ENCODE data around the gene DIDO1.
A peak's percentile ranks its signal among the peaks of the same experiment; 100 is the strongest.
"Not testable (repeated sequence)": the region's sequence is repeated elsewhere in the genome, so short reads cannot be mapped to it uniquely, and the experiment has no call there.

The DIDO1 gene

DNA sequence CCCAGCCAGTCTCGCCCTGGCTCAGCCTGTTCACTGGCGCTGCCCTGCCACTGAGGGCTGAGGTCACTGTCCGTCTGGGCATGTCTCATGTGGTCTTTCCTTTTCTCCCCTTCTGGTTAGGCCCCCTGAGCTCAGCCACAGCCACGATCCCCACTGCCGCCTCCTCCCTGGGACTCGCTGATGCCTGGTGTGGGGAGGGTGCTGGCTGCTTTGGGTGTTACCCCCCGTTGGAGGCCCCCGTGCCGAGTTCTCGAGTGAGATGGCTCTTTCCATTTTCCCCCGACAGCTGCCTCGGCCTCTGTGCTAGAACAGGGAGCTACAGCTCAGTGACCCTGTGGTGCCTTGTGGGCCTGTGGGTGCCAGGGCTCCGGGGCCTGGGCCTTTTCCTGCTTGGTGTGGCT, 49.8 kb downstream of the DIDO1 start:
- DNase-seq: no peak

DNA sequence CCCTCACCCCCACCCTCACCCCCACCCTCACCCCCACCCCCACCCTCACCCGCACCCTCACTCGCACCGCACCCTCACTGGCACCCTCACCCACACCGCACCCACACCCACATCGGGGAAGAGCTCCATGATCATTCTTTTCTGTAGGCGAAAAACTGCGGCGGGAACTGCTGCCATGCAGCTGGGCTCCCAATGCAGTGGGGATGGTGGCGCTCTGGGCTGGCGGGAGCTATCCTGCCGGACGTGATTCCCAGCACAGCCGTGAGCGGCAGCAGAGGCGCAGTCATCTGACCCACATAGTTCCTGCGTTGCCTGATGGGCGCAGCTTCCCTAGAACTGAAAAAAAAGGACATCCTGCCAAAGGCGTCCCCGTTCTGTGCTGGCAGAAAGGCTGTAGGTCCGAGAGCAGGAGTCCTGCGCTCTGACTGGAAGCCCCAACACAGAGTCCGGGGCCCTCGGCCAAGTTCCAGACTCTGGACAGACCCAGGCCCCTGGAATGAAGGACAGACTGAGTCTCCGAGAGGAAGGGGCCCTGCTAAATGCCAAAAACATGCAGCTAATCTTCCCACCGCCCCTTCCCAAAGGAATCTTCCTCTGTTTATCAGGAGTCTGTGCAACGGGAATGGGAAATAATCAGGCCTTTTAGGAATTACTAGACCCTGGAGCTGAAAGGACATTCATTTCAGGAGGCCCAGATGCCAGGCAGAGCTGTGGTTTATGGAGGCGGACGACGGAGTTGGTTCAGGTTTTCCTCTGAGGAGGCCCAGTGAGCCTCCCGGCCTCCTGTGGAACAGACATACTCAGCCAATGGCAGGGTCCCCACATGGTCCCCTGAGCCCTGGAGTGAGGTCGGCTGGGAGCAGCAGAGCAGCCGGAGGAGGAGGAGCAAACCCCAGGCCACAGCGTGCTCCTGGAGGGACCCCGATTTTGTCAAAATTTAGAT, 50.6 kb downstream of the DIDO1 start:
- no peak for DNase-seq

DNA sequence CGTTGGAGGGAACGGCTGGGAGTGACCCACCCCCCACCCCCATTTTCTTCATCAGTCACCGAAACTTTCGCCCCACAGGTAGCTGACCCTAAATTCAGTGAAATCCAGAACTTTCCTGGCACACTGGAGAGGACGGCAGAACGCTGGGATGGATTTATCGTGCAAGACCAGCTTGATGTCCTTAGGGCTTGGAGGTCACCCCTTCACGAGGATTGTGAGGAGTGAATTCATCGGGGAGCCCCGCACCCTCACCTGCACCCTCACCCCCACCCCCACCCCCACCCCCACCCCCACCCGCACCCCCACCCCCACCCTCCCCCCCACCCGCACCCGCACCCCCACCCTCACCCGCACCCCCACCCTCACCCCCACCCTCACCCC, 51.4 kb downstream of the DIDO1 start:
- no peak for DNase-seq

DNA sequence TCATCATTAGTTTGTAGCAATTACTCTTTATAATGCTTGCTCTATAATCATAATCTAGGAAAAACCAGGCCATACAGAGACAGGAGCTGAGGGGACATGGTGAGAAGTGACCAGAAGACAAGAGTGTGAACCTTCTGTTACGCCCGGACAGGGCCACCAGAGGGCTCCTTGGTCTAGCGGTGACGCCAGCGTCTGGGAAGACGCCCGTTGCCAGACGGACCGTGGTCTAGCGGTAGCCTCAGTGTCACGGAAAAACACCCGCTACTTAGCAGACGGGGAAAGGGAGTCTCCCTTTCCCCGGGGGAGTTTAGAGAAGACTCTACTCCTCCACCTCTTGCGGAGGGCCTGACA, 52.6 kb downstream of the DIDO1 start:
- DNase-seq: peak; percentile 40 to 53

DNA sequence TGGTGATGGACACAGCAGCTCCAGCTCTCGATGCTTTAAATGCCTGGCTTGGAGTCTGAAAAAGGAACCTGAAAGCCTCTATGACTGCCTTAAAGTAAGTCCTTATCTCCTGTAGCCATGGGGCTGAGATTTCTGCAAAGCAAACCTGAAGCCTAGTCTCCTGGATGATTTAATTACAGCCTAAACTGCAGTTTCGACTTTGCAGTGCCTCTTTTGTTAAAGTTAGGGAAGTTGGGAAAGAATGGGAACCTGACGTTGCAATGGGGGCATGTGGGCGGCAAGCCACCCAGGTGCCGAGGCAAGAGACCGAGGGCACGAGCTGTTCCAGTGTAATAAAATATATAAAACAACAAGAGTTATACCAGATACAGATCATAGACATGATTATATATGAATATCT, 53.0 kb downstream of the DIDO1 start:
- no peak for DNase-seq

DNA sequence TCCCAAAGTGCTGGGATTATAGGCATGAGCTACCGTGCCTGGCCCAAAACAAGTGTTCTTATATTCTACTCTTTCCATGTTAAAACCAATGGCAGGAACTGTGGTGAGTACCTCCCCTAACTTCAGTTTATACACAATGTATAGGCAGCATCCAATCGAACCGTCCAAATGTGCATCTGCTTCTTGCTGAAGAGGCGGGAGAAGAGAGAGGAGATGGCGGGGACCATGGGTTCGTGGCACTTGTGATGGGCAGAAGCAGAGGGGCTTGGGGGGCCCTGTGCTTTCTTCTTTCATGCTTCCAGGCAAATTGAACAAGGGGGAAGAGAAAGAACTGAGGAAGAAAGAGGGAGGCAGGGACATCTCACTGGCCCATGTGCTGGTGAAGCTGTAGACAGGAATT, 53.4 kb downstream of the DIDO1 start:
- DNase-seq: no peak

DNA sequence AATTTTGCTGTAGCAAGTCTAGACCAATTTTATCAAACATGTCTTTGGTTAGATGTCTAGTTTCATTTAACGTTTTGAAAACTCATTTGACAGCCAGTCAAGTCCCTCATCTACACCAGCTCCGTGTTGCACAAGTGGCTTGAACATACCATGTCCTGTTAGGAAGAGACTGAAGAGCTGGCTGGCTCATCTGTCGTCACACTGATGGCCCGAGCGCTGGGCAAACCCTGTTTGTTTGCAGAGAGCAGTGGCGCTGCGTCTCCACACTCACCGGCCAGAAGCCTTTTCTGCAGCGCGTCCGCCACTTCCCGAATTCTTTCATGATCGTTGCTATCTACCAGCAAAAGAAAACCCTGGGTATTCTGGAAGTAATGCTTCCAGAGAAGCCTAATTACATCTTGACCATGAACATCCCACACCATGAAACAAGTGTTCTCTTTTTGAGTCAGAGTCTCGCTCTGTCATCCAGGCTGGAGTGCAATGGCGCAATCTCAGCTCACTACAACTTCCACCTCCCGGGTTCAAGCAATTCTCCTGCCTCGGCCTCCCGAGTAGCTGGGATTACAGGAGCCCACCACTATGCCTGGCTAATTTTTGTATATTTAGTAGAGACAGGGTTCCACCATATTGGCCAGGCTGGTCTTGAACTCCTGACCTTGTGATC, 54.0 kb downstream of the DIDO1 start:
- DNase-seq: no peak

DNA sequence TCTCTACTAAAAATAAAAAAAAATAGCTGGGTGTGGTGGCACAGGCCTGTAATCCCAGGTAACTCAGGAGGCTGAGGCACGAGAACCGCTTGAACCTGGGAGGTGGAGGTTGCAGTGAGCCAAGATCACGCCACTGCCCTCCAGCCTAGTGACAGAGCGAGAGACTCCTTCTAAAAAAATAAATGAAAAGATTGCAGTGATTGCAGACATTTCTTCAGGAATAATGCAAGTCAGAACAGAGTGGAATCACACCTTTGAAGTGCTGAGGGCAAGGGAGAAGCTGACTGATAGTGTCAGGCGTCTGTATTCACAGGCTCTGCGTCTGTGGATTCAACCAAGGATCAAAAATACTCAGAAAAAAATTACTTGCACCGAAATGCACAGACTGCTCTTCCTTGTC, 62.1 kb downstream of the DIDO1 start:
- no peak for DNase-seq

DNA sequence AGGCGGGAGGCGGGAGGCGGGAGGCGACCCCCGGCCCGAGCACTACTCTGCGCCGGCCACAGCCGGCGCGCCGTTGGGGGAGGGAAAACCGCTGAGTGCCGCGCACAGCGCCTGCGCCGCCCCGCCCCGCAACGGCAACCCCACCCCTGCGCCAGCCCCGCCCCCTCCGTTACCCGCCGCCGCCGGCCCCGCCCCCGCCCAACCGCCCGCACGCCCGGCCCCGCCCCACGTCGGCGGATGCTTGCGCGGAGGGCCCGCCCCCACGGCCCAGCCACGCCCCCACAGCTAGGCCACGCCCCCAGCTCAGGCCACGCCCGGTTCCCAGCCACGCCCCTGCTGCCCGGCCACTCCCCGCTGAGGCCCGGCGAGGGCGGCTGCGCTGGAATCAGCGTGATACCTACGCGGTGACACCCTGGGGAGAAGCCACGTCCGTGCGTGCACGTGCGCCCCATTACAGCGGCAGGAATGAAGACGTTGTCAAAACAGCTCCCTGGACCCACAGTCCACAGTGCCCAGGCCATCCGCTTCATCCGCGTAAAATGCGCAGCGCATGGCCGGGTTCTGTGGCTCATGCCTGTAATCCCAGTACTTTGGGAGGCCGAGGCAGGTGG, 64.5 kb downstream of the DIDO1 start, which contains the start of gene TCFL5:
TSS of gene TCFL5 (minus strand) at position 97 of the 611 bp plus-strand sequence. CDS start 152 bp downstream, outside the sequence.
- peak; percentile 91 to 93 for DNase-seq

DNA sequence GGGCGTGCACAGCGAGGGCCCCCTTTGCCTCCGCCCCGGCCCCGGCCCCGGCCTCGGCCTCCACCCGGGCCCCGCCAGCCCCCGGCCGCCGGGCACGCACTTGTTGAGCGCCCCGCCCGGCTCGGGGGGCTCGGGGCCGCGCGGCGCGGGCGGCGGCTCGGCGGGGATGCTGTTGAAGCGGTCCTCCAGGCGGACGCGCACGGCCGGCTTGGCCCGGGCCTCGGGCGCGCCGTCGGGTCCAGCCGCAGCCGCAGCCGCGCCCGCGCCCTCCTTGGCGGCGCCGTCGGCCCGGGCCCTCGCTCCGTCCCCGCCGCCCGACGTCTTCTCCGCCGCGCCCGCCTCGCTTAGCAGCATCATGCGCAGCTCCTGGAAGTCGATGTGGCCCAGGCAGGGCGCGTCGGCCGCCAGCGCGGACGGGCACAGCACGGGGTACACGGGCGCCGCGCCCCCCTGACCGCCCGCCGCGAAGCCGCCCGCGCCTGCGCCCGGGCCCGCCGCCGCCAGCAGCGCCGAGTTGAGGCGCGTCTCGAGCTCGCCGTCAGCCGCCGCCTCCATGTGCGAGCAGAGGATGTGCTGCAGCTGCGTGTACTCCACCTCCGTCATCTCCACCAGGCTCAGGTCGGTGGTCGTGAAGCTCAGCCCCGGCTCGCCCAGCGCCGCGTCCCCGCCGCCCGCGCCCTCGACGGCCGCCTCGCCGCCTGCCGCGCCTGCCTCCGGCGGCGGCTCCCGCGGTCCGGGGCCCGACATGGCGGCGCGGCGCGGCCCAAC, 65.2 kb downstream of the DIDO1 start:
- peak; percentile 34 to 42 for DNase-seq

DNA sequence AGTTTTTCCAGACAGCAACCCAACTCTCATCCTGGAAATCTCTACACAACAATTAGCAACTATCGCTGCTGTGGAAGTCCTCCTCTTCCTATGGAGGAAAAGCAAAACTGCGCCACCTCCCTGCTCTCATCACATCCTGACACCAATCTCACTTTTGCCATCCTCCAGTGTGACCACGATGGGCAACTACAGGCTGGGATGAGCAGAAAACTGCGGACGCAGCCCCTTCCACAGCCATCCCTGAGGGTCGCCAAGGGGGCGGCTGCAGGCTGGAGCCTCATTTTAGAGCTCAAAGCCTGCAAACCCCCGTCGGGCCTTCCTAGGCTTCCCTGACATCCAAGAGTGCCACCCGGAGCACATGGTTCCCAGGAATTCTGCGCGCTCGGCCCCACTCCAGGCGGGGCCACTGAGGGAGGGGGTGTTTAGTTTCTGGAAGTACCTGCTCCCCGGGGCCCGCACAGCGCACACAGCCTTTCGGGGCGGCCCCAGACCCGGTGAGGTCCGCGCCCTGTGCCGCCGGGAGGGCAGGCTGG, 65.8 kb downstream of the DIDO1 start:
- DNase-seq: no peak

DNA sequence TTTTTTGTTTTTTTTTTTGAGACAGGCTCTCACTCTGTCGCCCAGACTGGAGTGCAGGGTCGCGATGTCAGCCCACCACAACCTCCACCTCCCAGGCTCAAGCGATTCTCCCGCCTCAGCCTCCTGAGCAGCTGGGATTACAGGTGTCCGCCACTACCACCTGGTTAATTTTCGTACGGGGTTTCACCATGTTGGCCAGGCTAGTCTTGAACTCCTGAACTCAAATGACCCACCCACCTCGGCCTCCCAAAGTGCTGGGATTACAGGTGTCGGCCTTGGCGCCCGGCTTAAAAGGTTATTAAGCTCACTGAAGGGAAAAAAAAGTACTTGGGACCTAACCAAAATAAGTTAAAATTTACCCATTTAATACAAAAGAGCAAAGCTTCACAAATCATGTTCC, 66.6 kb downstream of the DIDO1 start:
- DNase-seq: no peak

DNA sequence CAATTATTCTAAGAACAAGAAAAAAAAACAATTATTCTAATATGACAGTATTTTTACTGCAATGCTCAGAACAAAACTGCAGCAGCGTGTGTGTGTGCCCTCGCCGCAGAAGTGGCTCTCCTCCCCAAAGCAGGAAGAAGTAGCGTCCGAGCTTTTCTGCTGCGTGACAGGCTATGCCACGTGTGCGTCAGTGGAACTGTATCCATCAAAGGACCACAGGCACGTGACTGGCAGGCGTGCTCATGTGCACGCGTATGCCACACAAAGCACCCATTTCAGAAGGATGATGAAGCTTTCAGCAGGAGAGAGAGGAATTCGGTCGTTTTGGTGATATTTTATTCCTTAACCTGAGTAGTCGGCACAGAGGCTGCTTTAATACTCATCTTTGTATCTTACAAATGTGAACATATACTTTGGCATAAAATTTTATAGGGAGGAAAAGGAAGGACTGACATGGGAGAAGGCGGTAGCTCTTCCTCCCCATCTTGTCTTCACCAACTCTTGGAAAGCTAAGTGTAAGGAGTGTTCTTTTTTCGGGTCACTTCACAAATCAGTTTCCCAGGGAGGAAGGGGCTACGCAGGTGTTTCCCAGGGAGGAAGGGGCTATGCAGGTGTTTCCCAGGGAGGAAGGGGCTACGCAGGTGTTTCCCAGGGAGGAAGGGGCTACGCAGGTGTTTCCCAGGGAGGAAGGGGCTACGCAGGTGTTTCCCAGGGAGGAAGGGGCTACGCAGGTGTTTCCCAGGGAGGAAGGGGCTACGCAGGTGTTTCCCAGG, 68.1 kb downstream of the DIDO1 start:
- no peak for DNase-seq

DNA sequence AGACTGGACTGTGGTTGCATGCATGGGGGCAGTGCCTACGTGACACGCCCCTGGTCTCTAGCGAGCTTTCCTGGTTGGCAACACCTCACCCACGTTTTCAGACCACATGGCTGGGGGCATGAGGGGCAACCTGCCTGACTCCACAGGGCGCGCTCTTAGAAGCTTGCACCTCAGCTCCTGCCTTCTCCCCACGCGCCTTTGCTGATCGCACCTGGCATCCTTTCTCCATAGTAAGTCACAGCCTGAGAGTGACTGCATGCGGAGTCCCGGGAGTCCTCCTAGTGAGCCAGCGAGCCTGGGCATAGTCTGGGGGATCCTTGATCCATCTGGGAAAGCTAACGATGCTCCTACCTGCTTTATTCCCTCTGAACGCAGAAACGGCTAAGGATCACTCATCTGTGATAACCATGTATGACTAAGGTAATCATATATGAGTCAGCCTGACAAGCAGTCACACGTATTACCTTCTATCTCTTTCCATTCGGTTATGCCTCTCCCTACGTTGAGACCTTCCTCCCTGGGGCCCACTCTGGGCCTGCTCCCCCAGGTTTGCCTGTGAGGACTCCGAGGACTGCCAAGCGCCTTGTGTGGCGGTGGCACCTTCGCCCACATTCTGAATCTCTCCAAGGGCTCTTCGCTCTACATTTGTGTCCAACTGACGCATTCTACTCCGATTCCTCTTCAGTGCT, 69.2 kb downstream of the DIDO1 start:
- DNase-seq: no peak

DNA sequence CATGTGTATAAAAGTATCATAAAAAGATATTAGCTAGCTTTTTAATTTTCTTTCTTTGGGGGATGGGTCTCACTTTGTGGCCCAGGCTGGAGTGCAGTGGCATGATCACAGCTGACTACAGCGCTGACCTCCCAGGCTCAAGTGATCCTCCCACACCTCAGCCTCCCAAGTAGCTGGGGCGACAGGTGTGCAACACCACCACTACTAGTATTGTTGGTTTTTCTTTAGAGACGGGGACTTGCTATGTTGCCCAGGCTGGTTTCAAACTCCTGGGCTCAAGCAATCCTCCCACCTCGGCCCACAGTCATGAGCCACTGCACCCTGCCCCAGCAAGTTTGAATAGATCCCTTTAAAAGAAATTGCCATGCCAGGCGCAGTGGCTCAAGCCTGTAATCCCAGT, 71.2 kb downstream of the DIDO1 start:
- no peak for DNase-seq

DNA sequence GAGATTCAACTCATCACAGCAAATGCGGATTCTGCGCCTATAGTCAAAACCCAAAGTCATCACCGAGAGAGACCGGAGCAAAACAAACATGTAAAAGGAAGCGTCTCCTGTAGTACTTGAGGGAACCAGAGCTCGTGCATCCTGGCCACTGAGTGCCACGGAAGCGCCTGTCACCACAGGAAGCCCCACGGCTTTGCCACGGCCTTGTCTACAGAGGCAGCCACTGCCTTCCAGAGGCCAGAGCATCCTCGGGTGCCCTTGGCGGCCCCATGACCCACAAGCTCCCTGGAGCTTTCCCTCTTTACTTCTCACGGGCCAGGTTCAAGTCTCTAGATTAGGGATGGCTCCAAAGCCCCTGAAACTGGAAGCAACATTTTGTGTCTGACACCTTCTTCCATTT, 72.2 kb downstream of the DIDO1 start:
- no peak for DNase-seq

DNA sequence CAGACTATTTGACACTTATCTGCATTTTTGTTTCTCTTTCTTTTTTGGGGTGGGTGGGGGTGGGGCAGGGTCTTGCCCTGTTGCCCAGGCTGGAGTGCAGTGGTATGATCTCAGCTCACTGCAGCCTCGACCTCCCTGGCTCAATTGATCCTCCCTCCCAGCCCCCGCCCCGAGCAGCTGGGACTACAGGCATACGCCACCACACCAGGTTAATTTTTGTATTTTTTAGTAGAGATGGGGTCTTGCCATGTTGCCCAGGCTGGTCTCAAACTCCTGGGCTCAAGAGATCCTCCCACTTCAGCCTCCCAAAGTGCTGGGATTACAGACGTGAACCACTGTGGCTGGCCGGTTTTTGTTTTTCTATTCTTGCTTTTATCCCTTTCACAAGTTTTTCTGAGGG, 73.0 kb downstream of the DIDO1 start:
- DNase-seq: not testable (repeated sequence)

DNA sequence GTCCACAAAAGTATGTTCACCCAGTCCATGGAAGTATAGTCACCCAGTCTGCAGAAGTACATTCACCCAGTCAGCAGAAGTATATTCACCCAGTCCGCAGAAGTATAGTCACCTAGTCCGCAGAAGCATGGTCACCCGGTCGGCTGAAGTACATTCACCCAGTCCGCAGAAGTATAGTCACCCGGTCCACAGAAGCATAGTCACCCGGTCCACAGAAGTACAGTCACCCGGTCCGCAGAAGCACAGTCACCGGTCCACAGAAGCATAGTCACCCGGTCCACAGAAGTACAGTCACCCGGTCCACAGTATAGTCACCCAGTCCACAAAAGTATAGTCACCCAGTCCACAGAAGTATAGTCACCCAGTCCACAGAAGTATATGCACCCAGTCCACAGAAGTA, 73.5 kb downstream of the DIDO1 start:
- DNase-seq: no peak

DNA sequence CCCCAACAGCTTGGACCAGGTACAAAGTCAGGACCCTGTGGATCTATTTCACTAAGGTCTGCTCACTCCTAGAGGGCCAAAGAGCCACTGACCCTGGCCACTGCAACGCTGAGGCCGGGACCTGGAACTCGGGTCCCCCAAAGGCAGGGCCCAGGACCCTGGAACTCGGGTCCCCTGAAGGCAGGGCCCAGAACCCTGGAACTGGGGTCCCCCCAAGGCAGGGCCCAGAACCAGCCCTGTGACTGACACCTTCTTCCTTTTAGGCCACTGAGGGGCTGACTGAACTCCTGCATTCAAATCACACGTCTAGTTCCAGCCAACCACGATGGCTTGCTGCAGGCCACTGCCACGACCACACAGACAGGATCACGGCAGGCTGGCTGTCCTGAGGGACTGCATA, 74.1 kb downstream of the DIDO1 start:
- DNase-seq: no peak

DNA sequence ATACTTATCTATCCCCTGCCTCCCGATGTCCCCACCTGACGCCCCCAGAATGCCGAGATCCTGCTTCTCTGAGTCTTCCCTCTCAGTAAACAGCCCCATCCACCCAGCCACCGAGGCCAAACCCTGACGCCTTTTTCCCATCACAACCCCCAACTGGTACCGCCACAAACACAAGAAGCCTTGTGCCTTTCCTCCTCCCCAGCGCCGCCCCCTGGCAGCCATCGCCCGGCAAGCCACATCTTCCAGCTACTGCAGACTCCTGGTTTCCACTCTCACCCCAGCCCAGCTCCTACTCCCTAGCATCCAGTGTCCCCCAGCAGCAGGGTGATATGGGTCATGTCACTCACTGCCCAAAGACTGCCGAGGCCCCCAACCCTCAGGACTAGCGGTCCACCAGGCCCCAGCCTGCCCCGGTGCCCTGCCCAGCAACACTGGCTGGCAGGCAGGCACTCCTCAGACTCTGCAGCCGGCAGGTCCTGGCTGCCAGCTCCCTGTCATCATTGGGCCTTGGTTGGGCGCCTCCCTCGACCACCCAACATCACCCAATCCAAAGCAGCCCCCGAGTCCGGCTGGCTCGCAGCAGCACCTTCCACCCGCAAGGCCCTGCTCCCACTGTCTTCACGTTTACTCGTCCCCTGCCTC, 75.9 kb downstream of the DIDO1 start:
- DNase-seq: no peak

DNA sequence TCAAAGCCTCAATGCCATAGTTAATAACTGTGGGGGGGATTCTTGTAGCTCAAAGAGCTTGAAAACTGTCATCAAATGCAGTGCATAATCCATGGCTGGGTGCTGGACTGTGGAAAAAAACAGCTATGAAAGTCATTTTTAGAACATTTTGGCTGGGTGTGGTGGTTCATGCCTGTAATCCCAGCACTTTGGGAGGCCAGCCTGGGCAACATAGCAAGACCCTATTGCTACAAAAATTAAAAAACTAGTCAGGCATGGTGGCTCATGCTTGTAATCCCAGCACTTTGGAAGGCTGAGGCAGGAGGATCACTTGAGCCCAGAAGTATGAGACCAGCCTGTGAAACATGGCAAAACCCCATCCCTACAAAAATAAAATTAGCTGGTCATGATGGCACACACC, 76.9 kb downstream of the DIDO1 start:
- DNase-seq: no peak

Data from stimulated activated CD4-positive, alpha-beta T cell treated with anti-CD3 and anti-CD28 coated beads, Interleukin-2, amount 100 ng/mL, for 24 hours (primary cell).